ENCODE results near the gene DLD.

The DLD gene

DNA sequence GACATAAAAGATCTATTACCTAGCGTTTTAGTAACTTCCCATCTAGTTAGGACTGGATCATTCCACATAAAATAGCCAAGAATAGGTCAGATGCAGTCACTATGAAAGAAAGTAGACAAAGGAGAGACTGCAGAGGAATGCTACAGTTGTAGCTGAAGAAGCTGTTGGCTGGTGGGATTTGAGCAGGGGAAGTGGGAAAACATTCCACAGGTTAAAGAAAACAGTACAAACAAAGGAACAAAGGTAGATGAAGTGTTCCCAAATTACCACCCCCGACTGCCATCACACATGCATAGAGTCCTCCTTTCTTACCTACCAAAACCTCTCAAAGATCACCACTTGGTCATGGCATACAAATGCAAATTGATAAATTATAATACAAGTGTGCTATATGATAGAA, 41.8 kb downstream of the DLD start:
- H3K36me3 ChIP-seq (ENCODE audit: insufficient read depth, insufficient read length, low read length): peaks cover 73% of the 10 kb centered on the region
- H3K27me3 ChIP-seq (ENCODE audit: insufficient read depth, insufficient read length): no peaks in the 10 kb centered on the region
- H3K4me1 ChIP-seq (ENCODE audit: insufficient read depth, insufficient read length): peaks cover 9% of the 10 kb centered on the region
- H3K4me3 ChIP-seq (ENCODE audit: insufficient read length, low read depth): no peak overlapping the region
- H3K9me3 ChIP-seq (ENCODE audit: insufficient read depth, low read length): no peaks in the 10 kb centered on the region
- DNase-seq (ENCODE audit: low read depth, low spot score): peak; percentile 89
- H3K9ac ChIP-seq (ENCODE audit: insufficient read length, low read depth): no peak overlapping the region
- TF ChIP-seq YY1 (IDR thresholded peaks at IDR 0.05; ENCODE audit: insufficient read depth, insufficient read length): no peak
- TF ChIP-seq ZNF274 (IDR thresholded peaks at IDR 0.05; ENCODE audit: low read depth, low read length): no peak
- no peak for TF ChIP-seq SUZ12 (IDR thresholded peaks at IDR 0.05; ENCODE audit: extremely low read depth, insufficient read depth, insufficient read length)

- Histone ChIP-seq H3K36me3 (ENCODE audit: insufficient read depth, insufficient read length, low read length) (peaks cover 70% of the 10 kb centered on the region), H3K4me3 (ENCODE audit: insufficient read length, low read depth) (no peak overlapping the region)
Measured at GRCh38 chr7:107933386-107934013, 42.5 kb downstream of the DLD start.

DNA sequence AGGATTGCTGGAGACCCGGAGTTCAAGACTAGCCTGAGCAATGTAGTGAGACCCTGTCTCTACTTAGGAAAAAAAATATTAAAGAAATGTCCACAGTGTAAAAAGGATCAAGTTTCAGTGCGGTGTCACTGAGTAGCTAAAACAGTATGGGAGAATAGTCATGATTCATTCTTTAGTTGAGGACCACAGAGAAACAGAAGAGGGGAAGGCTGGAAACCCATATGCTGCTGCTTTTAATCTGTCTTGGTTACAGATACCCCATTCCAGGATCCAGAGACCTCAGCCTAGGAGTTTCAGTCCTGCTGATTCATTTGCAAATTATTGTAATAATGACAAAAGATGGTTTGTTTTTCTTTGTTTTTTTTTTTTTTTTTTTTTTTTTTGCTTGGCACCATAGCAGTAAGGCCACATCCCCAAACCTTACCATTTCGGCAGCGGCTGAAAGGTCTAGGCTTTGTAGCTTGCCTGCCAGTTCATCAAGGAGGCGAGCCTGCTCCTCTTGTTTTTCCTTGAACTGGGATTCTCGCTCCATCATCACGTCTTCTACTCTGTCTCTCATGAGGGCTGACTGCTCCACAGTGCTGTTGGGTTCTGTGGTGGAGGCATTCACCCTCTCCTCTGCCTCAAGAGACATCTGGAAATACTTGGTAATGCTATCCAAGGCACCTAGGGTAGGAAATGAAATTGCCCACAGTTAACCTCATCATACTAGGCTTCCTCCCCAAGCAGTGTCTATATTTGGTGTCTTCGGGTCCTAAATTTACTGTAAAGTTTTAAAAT, 44.2 kb downstream of the DLD start:
- Histone ChIP-seq H3K9ac (ENCODE audit: insufficient read length, low read depth) (no peak overlapping the region), H3K27me3 (ENCODE audit: insufficient read depth, insufficient read length) (no peaks in the 10 kb centered on the region), H3K4me3 (ENCODE audit: insufficient read length, low read depth) (no peak overlapping the region), H3K36me3 (ENCODE audit: insufficient read depth, insufficient read length, low read length) (peaks cover 70% of the 10 kb centered on the region), H3K9me3 (ENCODE audit: insufficient read depth, low read length) (no peaks in the 10 kb centered on the region), H3K4me1 (ENCODE audit: insufficient read depth, insufficient read length) (peaks cover 9% of the 10 kb centered on the region)
- no peak for TF ChIP-seq YY1 (IDR thresholded peaks at IDR 0.05; ENCODE audit: insufficient read depth, insufficient read length)
- TF ChIP-seq SUZ12 (IDR thresholded peaks at IDR 0.05; ENCODE audit: extremely low read depth, insufficient read depth, insufficient read length): no peak
- TF ChIP-seq ZNF274 (IDR thresholded peaks at IDR 0.05; ENCODE audit: low read depth, low read length): no peak
- no peak for DNase-seq (ENCODE audit: low read depth, low spot score)

More at GRCh38 chr7:107933386-107934013, 42.5 kb downstream of the DLD start:
- H3K4me1 ChIP-seq (ENCODE audit: insufficient read depth, insufficient read length): peaks cover 9% of the 10 kb centered on the region
- H3K9ac ChIP-seq (ENCODE audit: insufficient read length, low read depth): no peak overlapping the region
- H3K27me3 ChIP-seq (ENCODE audit: insufficient read depth, insufficient read length): no peaks in the 10 kb centered on the region
- H3K9me3 ChIP-seq (ENCODE audit: insufficient read depth, low read length): no peaks in the 10 kb centered on the region
- peak; percentile 50 for DNase-seq (ENCODE audit: low read depth, low spot score)
- TF ChIP-seq YY1 (IDR thresholded peaks at IDR 0.05; ENCODE audit: insufficient read depth, insufficient read length) (no peak), SUZ12 (IDR thresholded peaks at IDR 0.05; ENCODE audit: extremely low read depth, insufficient read depth, insufficient read length) (no peak), ZNF274 (IDR thresholded peaks at IDR 0.05; ENCODE audit: low read depth, low read length) (no peak)

DNA sequence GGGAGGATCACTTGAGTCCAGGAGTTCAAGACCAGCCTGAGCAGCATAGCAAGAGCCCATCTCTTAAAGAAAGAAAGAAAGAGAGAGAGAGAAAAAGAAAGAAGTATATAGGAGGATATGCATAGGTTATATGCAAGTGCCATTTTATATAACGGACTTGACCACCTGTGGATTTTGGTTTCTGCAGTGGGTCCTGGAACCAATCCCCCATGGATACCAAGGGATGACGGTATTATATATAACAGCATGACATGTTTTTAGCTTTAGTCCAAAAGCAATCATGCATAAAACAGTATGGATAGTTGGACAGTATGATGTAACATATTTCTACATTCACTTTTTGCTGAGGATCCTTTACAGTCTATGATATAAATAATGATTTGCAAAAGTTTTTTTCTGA, 45.3 kb downstream of the DLD start:
- Histone ChIP-seq H3K9ac (ENCODE audit: insufficient read length, low read depth) (no peak overlapping the region), H3K36me3 (ENCODE audit: insufficient read depth, insufficient read length, low read length) (peaks cover 65% of the 10 kb centered on the region), H3K27me3 (ENCODE audit: insufficient read depth, insufficient read length) (no peaks in the 10 kb centered on the region), H3K9me3 (ENCODE audit: insufficient read depth, low read length) (no peaks in the 10 kb centered on the region), H3K4me1 (ENCODE audit: insufficient read depth, insufficient read length) (peaks cover 9% of the 10 kb centered on the region), H3K4me3 (ENCODE audit: insufficient read length, low read depth) (no peak overlapping the region)
- TF ChIP-seq ZNF274 (IDR thresholded peaks at IDR 0.05; ENCODE audit: low read depth, low read length): no peak
- TF ChIP-seq SUZ12 (IDR thresholded peaks at IDR 0.05; ENCODE audit: extremely low read depth, insufficient read depth, insufficient read length): no peak
- no peak for TF ChIP-seq YY1 (IDR thresholded peaks at IDR 0.05; ENCODE audit: insufficient read depth, insufficient read length)
- DNase-seq (ENCODE audit: low read depth, low spot score): no peak

- no peaks in the 10 kb centered on the region for H3K27me3 ChIP-seq (ENCODE audit: insufficient read depth, insufficient read length)
- DNase-seq (ENCODE audit: low read depth, low spot score): no peak
- peaks cover 58% of the 10 kb centered on the region for H3K36me3 ChIP-seq (ENCODE audit: insufficient read depth, insufficient read length, low read length)
- H3K9me3 ChIP-seq (ENCODE audit: insufficient read depth, low read length): no peaks in the 10 kb centered on the region
- TF ChIP-seq YY1 (IDR thresholded peaks at IDR 0.05; ENCODE audit: insufficient read depth, insufficient read length) (no peak), ZNF274 (IDR thresholded peaks at IDR 0.05; ENCODE audit: low read depth, low read length) (no peak), SUZ12 (IDR thresholded peaks at IDR 0.05; ENCODE audit: extremely low read depth, insufficient read depth, insufficient read length) (no peak)
- no peak overlapping the region for H3K9ac ChIP-seq (ENCODE audit: insufficient read length, low read depth)
- H3K4me3 ChIP-seq (ENCODE audit: insufficient read length, low read depth): no peak overlapping the region
- peaks cover 4% of the 10 kb centered on the region for H3K4me1 ChIP-seq (ENCODE audit: insufficient read depth, insufficient read length)
Measured at GRCh38 chr7:107937531-107937930, 46.5 kb downstream of the DLD start.

DNA sequence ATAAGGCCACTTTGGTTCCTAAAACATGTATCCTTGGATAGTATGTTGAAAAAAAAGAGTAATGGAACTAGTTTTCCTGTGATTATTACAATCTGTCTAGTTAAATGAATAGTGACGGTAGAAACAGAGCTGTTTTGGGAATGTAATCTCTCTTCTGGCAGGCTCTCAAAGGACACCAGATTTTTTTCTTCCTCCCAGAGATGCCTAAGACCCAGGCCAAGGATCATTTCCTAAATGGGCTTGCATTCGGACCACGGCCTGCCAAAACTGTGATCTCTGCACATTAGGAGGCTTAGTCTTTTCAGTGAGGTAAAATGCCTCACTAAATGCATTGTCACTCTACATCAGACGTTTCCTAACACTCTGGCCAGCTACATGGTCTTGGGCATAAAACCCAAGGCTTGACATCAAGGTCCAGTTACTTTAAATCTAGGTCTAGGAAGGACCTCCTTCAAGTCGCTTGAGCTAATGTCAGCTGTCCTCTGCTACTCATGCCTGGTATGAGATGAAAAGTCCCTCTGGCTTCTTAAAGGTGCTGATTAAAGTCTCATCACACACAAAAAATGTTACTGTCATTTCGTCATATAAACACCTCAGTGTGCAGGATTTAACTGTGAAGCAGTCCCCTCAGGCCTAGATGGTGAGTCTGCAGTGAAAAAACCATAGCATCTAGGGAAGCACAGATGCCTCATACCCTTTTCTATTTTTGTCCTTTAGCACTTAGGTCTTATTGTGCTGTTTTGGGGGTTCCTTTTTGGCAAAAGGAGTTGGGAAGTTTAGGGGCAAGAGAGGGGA, 47.7 kb downstream of the DLD start:
- Histone ChIP-seq H3K9ac (ENCODE audit: insufficient read length, low read depth) (no peak overlapping the region), H3K9me3 (ENCODE audit: insufficient read depth, low read length) (no peaks in the 10 kb centered on the region), H3K4me3 (ENCODE audit: insufficient read length, low read depth) (no peak overlapping the region), H3K36me3 (ENCODE audit: insufficient read depth, insufficient read length, low read length) (peaks cover 68% of the 10 kb centered on the region), H3K27me3 (ENCODE audit: insufficient read depth, insufficient read length) (no peaks in the 10 kb centered on the region), H3K4me1 (ENCODE audit: insufficient read depth, insufficient read length) (peaks cover 4% of the 10 kb centered on the region)
- TF ChIP-seq ZNF274 (IDR thresholded peaks at IDR 0.05; ENCODE audit: low read depth, low read length) (no peak), SUZ12 (IDR thresholded peaks at IDR 0.05; ENCODE audit: extremely low read depth, insufficient read depth, insufficient read length) (no peak), YY1 (IDR thresholded peaks at IDR 0.05; ENCODE audit: insufficient read depth, insufficient read length) (no peak)
- no peak for DNase-seq (ENCODE audit: low read depth, low spot score)
